Measurements from ENCODE around the gene PFDN1.

The PFDN1 gene

DNA sequence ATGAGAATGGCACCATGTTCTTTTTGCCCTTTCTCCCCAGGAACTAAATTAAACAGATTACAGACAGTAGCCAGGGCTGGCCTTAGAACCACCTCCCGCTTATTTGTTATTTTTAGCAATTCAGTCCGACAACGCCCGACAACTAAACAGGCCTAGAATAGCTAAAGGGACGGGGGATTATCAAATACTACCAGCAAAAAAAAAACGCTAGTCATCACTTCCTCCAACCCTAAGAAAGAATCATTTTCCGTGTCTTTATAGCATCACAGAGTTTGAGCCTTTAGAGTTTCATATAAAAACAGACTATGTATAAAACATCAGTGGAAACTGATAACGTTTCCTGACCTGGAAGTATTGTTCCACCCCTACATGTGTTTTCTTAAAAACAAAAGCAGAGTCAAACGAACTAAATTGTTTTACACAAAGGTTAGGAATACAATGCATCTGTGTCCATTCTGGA, 35.3 kb downstream of the PFDN1 start (continued):
- TF ChIP-seq CREB5 (CRISPR knock-in tag; IDR thresholded peaks at IDR 0.05; ENCODE audit: low read depth) (no peak), ZNF565 (CRISPR knock-in tag; conservative IDR thresholded peaks at IDR 0.05; ENCODE audit: low read depth) (no peak)

- TF ChIP-seq CSRNP3 (CRISPR knock-in tag; IDR thresholded peaks at IDR 0.05) (no peak), RARB (CRISPR knock-in tag; IDR thresholded peaks at IDR 0.05) (no peak), ESRRG (CRISPR knock-in tag; IDR thresholded peaks at IDR 0.05) (no peak), ZNF8 (CRISPR knock-in tag; IDR thresholded peaks at IDR 0.05) (no peak), BACH2 (CRISPR knock-in tag; IDR thresholded peaks at IDR 0.05; ENCODE audit: borderline replicate concordance) (no peak), SNAI2 (CRISPR knock-in tag; IDR thresholded peaks at IDR 0.05) (no peak), TOX (CRISPR knock-in tag; IDR thresholded peaks at IDR 0.05; ENCODE audit: borderline replicate concordance) (no peak), TCF4 (CRISPR knock-in tag; IDR thresholded peaks at IDR 0.05; ENCODE audit: borderline replicate concordance) (no peak), CREB5 (CRISPR knock-in tag; IDR thresholded peaks at IDR 0.05; ENCODE audit: low read depth) (no peak), TSHZ2 (CRISPR knock-in tag; IDR thresholded peaks at IDR 0.05) (no peak), ZC3H10 (CRISPR knock-in tag; IDR thresholded peaks at IDR 0.05) (no peak)
- TF ChIP-seq, protein P1, sequence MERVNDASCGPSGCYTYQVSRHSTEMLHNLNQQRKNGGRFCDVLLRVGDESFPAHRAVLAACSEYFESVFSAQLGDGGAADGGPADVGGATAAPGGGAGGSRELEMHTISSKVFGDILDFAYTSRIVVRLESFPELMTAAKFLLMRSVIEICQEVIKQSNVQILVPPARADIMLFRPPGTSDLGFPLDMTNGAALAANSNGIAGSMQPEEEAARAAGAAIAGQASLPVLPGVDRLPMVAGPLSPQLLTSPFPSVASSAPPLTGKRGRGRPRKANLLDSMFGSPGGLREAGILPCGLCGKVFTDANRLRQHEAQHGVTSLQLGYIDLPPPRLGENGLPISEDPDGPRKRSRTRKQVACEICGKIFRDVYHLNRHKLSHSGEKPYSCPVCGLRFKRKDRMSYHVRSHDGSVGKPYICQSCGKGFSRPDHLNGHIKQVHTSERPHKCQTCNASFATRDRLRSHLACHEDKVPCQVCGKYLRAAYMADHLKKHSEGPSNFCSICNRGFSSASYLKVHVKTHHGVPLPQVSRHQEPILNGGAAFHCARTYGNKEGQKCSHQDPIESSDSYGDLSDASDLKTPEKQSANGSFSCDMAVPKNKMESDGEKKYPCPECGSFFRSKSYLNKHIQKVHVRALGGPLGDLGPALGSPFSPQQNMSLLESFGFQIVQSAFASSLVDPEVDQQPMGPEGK (CRISPR knock-in tag; IDR thresholded peaks at IDR 0.05; ENCODE audit: borderline replicate concordance): no peak
- ATAC-seq: no peak
These were observed 35.7 kb downstream of the PFDN1 start for GRCh38 chr5:140267201-140267540.

DNA sequence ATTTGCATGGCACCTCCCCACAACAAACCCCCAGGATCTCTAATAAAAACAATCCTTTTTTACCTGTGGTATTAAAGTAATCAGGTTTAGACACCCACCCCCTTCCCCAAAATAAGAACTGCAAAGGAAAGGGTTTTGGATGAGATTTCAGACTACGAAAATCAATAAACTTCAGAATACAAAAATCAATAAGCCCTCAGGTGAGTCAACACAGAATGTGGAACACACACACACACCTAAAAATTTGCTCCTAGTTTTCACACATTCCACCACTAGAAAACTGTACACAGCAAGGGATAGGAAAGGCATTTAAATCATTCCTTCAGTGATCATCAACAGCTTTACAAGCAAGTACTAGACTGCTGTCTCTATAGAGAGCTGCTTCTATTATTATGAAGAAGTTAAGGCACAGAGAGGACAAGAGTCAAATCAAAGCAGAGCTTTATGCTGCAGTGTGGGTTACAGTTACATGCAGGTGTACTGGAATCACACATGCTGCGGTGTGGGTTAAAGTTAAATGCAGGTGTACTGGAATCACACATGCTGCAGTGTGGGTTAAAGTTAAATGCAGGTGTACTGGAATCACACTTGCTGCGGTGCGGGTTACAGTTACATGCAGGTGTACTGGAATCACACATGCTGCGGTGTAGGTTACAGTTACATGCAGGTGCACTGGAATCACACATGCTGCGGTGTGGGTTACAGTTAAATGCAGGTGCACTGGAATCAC, 36.3 kb downstream of the PFDN1 start:
- ATAC-seq: no peak
- no peak for TF ChIP-seq ISL1 (CRISPR knock-in tag; IDR thresholded peaks at IDR 0.05)
- TF ChIP-seq, protein P1 (CRISPR knock-in tag; IDR thresholded peaks at IDR 0.05; ENCODE audit: borderline replicate concordance): no peak
- no peak for TF ChIP-seq ZFP3 (CRISPR knock-in tag; IDR thresholded peaks at IDR 0.05)
- TF ChIP-seq RARB (CRISPR knock-in tag; IDR thresholded peaks at IDR 0.05): no peak
- no peak for TF ChIP-seq ZNF70 (CRISPR knock-in tag; IDR thresholded peaks at IDR 0.05)
- no peak for TF ChIP-seq TSHZ2 (CRISPR knock-in tag; IDR thresholded peaks at IDR 0.05)
- TF ChIP-seq TCF4 (CRISPR knock-in tag; IDR thresholded peaks at IDR 0.05; ENCODE audit: borderline replicate concordance): no peak

Measured in SK-N-SH treated with all-trans-retinoic acid at 6 μM for 48 hours (cell line).